Left lung (tissue), 10 donors: ENCODE results near the gene PTGES3. TPM values are rescaled to one million over a fixed set of nuclear protein-coding genes. Genes with fewer than 3 reads are reported as not detected.

ENCODE experiments used
- ATAC-seq: fragments of 200-7000 bp; cut with Tn5 transposase; one replicate; pipeline ENCODE4 v1.9.1; 2020; ENCODE audit warnings: moderate library complexity
- DNase-seq, 4 donors: peaks; one replicate each; pipeline ENCODE4 v3.0.0-alpha.2; 2013 to 2020
- H3K27ac ChIP-seq, 2 donors: fragments of 200-600 bp; sonication (generic) in 1 of 2; one replicate each; pipeline versions ENCODE4 v1.5.0 to v1.8.0; 2020 to 2021
- H3K27me3 ChIP-seq, 2 donors: fragments of 200-600 bp; sonication (generic) in 1 of 2; one replicate each; pipeline versions ENCODE4 v1.5.0 to v1.8.0; 2020 to 2021
- H3K36me3 ChIP-seq, 2 donors: fragments of 200-600 bp; sonication (generic) in 1 of 2; one replicate each; pipeline versions ENCODE4 v1.5.0 to v1.8.0; 2020 to 2021
- H3K4me1 ChIP-seq, 2 donors: fragments of 200-600 bp; one replicate each; pipeline ENCODE4 v1.8.0; 2021
- H3K4me3 ChIP-seq, 2 donors: fragments of 200-600 bp; sonication (generic) in 1 of 2; one replicate each; pipeline versions ENCODE4 v1.5.0 to v1.8.0; 2020 to 2021; ENCODE audit warnings: mild to moderate bottlenecking in 1 of 2
- H3K9me3 ChIP-seq, 2 donors: fragments of 200-600 bp; sonication (generic) in 1 of 2; one replicate each; pipeline versions ENCODE4 v1.5.0 to v1.8.0; 2020 to 2021
- CTCF ChIP-seq, 2 donors: fragments of 200-600 bp; sonication (generic) in 1 of 2; IDR thresholded peaks; one replicate each; pipeline versions ENCODE4 v1.5.0 to v1.8.0; 2021; ENCODE audit warnings: antibody characterized with exemption in 2 of 2
- intact Hi-C, 2 donors: fragments of 100-400 bp; cut with DNase I; formaldehyde crosslinking; loops; one replicate each; pipeline versions ENCODE4 v1.11.2 to v1.14.2; 2022
- polyA plus RNA-seq, 6 donors: library from polyadenylated mRNA; unstranded; fragments of 120-200 nt; gene quantifications; one replicate each; pipeline ENCODE4 v1.2.1, GENCODE V29; 2013; ENCODE audit not compliant: insufficient read length in 6 of 6
- total RNA-seq, 2 donors: library from RNA; stranded (reverse); fragmentation: NEBNext Ultra II Directional; extraction: Animal tissue kit (Norgen Biotek cat#: 25700); gene quantifications; one replicate each; pipeline ENCODE4 v1.2.1, GENCODE V29; 2021
- donor health status: DM: no; HTN: yes; CAD: no.
- donor health status: DM: no; HTN: no; CAD: no.

Gene PTGES3
- total and polyA plus RNA-seq, 8 donors: 164 to 303 (median 267) TPM

GRCh38 chr12:56614627-56615026, 73.5 kb downstream of the PTGES3 start:
- no peak overlapping the region for H3K27ac ChIP-seq
- ATAC-seq (no peak), DNase-seq (no peak)
- H3K9me3 ChIP-seq: no peaks in the 10 kb centered on the region
- H3K27me3 ChIP-seq: no peaks in the 10 kb centered on the region
- H3K36me3 ChIP-seq: peaks cover 8 to 96% of the 10 kb centered on the region in 2 donors
- no peak overlapping the region for H3K4me3 ChIP-seq
- intact Hi-C loops: no loop called here
- no peaks in the 10 kb centered on the region for H3K4me1 ChIP-seq
- no peak for TF ChIP-seq CTCF (IDR thresholded peaks at IDR 0.05)

Other genes with a start within 250 kb of the PTGES3 start
- 10 to 100 TPM; 15.0 to 22.1 TPM for gene TIMELESS, start 238.9 kb downstream of the PTGES3 start, total RNA-seq
- gene TIMELESS, start 238.9 kb downstream of the PTGES3 start, polyA plus RNA-seq: 10 to 100 TPM; 27.1 to 38.0 (median 32.3) TPM
- gene MIP, start 233.6 kb downstream of the PTGES3 start, total RNA-seq: not detected
- gene MIP, start 233.6 kb downstream of the PTGES3 start, polyA plus RNA-seq: under 1 TPM in 1 of 6 donors, not detected in 5; 0.18 TPM
- 1 to 10 TPM; 2.5 to 3.3 TPM for gene SPRYD4, start 219.7 kb downstream of the PTGES3 start, total RNA-seq
- 1 to 10 TPM; 4.6 to 5.9 (median 5.7) TPM for gene SPRYD4, start 219.7 kb downstream of the PTGES3 start, polyA plus RNA-seq
- 1 to 10 TPM; 3.0 to 5.9 TPM for gene GLS2, start 200.1 kb downstream of the PTGES3 start, total RNA-seq
- gene GLS2, start 200.1 kb downstream of the PTGES3 start, polyA plus RNA-seq: 1 to 10 TPM; 2.3 to 3.4 (median 2.7) TPM
- 100 to 1,000 TPM in 1 of 2 donors, 10 to 100 TPM in 1; 81.2 to 113 TPM for gene RBMS2, start 166.5 kb downstream of the PTGES3 start, total RNA-seq
- 10 to 100 TPM; 49.0 to 74.9 (median 67.1) TPM for gene RBMS2, start 166.5 kb downstream of the PTGES3 start, polyA plus RNA-seq
- 10 to 100 TPM; 91.0 to 96.0 TPM for gene BAZ2A, start 58.0 kb downstream of the PTGES3 start, total RNA-seq
- 100 to 1,000 TPM in 3 of 6 donors, 10 to 100 TPM in 3; 90.9 to 113 (median 99.6) TPM for gene BAZ2A, start 58.0 kb downstream of the PTGES3 start, polyA plus RNA-seq
- 100 to 1,000 TPM; 433 to 487 TPM for gene ATP5F1B, start 42.3 kb downstream of the PTGES3 start, total RNA-seq
- gene ATP5F1B, start 42.3 kb downstream of the PTGES3 start, polyA plus RNA-seq: 100 to 1,000 TPM; 528 to 661 (median 622) TPM
- gene NACA, start 37.0 kb upstream of the PTGES3 start, total RNA-seq: 100 to 1,000 TPM; 531 to 592 TPM
- 1,000 to 10,000 TPM; 2,221 to 2,541 (median 2,372) TPM for gene NACA, start 37.0 kb upstream of the PTGES3 start, polyA plus RNA-seq
- 10 to 100 TPM in 1 of 2 donors, 1 to 10 TPM in 1; 7.2 to 13.6 TPM for gene PRIM1, start 64.0 kb upstream of the PTGES3 start, total RNA-seq
- gene PRIM1, start 64.0 kb upstream of the PTGES3 start, polyA plus RNA-seq: 10 to 100 TPM; 19.9 to 28.5 (median 23.2) TPM
- 10 to 100 TPM; 40.7 to 63.0 TPM for gene HSD17B6, start 75.0 kb upstream of the PTGES3 start, total RNA-seq
- 1 to 10 TPM in 5 of 6 donors, under 1 TPM in 1; 0.57 to 4.8 (median 1.8) TPM for gene HSD17B6, start 75.0 kb upstream of the PTGES3 start, polyA plus RNA-seq
- gene SDR9C7, start 246.1 kb upstream of the PTGES3 start, total RNA-seq: not detected
- gene SDR9C7, start 246.1 kb upstream of the PTGES3 start, polyA plus RNA-seq: under 1 TPM in 5 of 6 donors, not detected in 1; 0.10 to 0.21 (median 0.18) TPM